GM19351 (cell line): ENCODE results near the gene XAF1.
"Not testable (repeated sequence)": the region's sequence is repeated elsewhere in the genome, so short reads cannot be mapped to it uniquely, and the experiment has no call there.

Experiments used
- ATAC-seq: cut with Tn5 transposase; IDR thresholded peaks from one replicate; pipeline ENCODE4 v1.9.1; 2021; ENCODE audit warnings: mild to moderate bottlenecking, moderate library complexity; ENCODE audit not compliant: unreplicated experiment

XAF1 gene

GRCh38 chr17:6797718-6798351 lies 42.0 kb downstream of the XAF1 start:
- ATAC-seq = no peak

GRCh38 chr17:6799738-6800137 lies 43.9 kb downstream of the XAF1 start:
- ATAC-seq = no peak

- ATAC-seq = no peak
Measured at GRCh38 chr17:6800422-6801027, 44.7 kb downstream of the XAF1 start.

- ATAC-seq = no peak
Measured at GRCh38 chr17:6811510-6811909, 55.7 kb downstream of the XAF1 start.

GRCh38 chr17:6812295-6812694 lies 56.4 kb downstream of the XAF1 start:
- no peak for ATAC-seq

- ATAC-seq = no peak
Measured at GRCh38 chr17:6815775-6816174, 59.9 kb downstream of the XAF1 start.

GRCh38 chr17:6816368-6816767 lies 60.5 kb downstream of the XAF1 start:
- ATAC-seq = not testable (repeated sequence)

- no peak for ATAC-seq
Measured at GRCh38 chr17:6818938-6819337, 63.1 kb downstream of the XAF1 start.

- ATAC-seq = no peak
Measured at GRCh38 chr17:6823011-6823442, 67.2 kb downstream of the XAF1 start.
